ENCODE data around the gene CDH4. TPM values are rescaled to one million over a fixed set of nuclear protein-coding genes. Genes with fewer than 3 reads are reported as not detected.
A peak's percentile ranks its signal among the peaks of the same experiment; 100 is the strongest.

Gene CDH4
- total RNA-seq, 1 donor from 2014 or later: 12.1 TPM

- Histone ChIP-seq H3K4me3 (ENCODE audit: low read depth, low read length) (no peak overlapping the region), H3K36me3 (ENCODE audit: control insufficient read depth, insufficient read depth, low read length) (no peaks in the 10 kb centered on the region), H3K27me3 (ENCODE audit: control insufficient read depth, insufficient read depth, low read length) (no peaks in the 10 kb centered on the region)
- DNase-seq (ENCODE audit: low read depth) (no peak), FAIRE-seq (peak; percentile 7)
- TF ChIP-seq CTCF (IDR thresholded peaks at IDR 0.05; ENCODE audit: insufficient read depth, low read length, severe bottlenecking): no peak
These were observed 203.6 kb downstream of the CDH4 start for GRCh38 chr20:61455508-61456215.

GRCh38 chr20:61457725-61458124 is 205.7 kb downstream of the CDH4 start:
- FAIRE-seq (peak; percentile 96), DNase-seq (ENCODE audit: low read depth) (no peak)
- Histone ChIP-seq H3K4me3 (ENCODE audit: low read depth, low read length) (no peak overlapping the region), H3K36me3 (ENCODE audit: control insufficient read depth, insufficient read depth, low read length) (no peaks in the 10 kb centered on the region), H3K27me3 (ENCODE audit: control insufficient read depth, insufficient read depth, low read length) (no peaks in the 10 kb centered on the region)
- TF ChIP-seq CTCF (IDR thresholded peaks at IDR 0.05; ENCODE audit: insufficient read depth, low read length, severe bottlenecking): no peak

GRCh38 chr20:61458146-61458746 is 206.2 kb downstream of the CDH4 start:
- DNase-seq (ENCODE audit: low read depth) (no peak), FAIRE-seq (peak; percentile 98)
- Histone ChIP-seq H3K36me3 (ENCODE audit: control insufficient read depth, insufficient read depth, low read length) (no peaks in the 10 kb centered on the region), H3K27me3 (ENCODE audit: control insufficient read depth, insufficient read depth, low read length) (no peaks in the 10 kb centered on the region), H3K4me3 (ENCODE audit: low read depth, low read length) (no peak overlapping the region)
- no peak for TF ChIP-seq CTCF (IDR thresholded peaks at IDR 0.05; ENCODE audit: insufficient read depth, low read length, severe bottlenecking)

- H3K4me3 ChIP-seq (ENCODE audit: low read depth, low read length): no peak overlapping the region
- no peaks in the 10 kb centered on the region for H3K27me3 ChIP-seq (ENCODE audit: control insufficient read depth, insufficient read depth, low read length)
- FAIRE-seq (no peak), DNase-seq (ENCODE audit: low read depth) (no peak)
- H3K36me3 ChIP-seq (ENCODE audit: control insufficient read depth, insufficient read depth, low read length): no peaks in the 10 kb centered on the region
- no peak for TF ChIP-seq CTCF (IDR thresholded peaks at IDR 0.05; ENCODE audit: insufficient read depth, low read length, severe bottlenecking)
These were observed 207.2 kb downstream of the CDH4 start for GRCh38 chr20:61459266-61459665.

GRCh38 chr20:61459705-61460104 is 207.6 kb downstream of the CDH4 start:
- FAIRE-seq: no peak

More at GRCh38 chr20:61459705-61460104, 207.6 kb downstream of the CDH4 start:
- no peak for DNase-seq (ENCODE audit: low read depth)
- Histone ChIP-seq H3K27me3 (ENCODE audit: control insufficient read depth, insufficient read depth, low read length) (no peaks in the 10 kb centered on the region), H3K4me3 (ENCODE audit: low read depth, low read length) (no peak overlapping the region), H3K36me3 (ENCODE audit: control insufficient read depth, insufficient read depth, low read length) (no peaks in the 10 kb centered on the region)
- TF ChIP-seq CTCF (IDR thresholded peaks at IDR 0.05; ENCODE audit: insufficient read depth, low read length, severe bottlenecking): no peak
